ENCODE data around the gene RHEB. TPM values are rescaled to one million over a fixed set of nuclear protein-coding genes. Genes with fewer than 3 reads are reported as not detected.
"Not testable (repeated sequence)": the region's sequence is repeated elsewhere in the genome, so short reads cannot be mapped to it uniquely, and the experiment has no call there.

RHEB gene
- total and polyA plus RNA-seq, 8 donors = 28.6 to 65.9 (median 35.8) TPM

DNA sequence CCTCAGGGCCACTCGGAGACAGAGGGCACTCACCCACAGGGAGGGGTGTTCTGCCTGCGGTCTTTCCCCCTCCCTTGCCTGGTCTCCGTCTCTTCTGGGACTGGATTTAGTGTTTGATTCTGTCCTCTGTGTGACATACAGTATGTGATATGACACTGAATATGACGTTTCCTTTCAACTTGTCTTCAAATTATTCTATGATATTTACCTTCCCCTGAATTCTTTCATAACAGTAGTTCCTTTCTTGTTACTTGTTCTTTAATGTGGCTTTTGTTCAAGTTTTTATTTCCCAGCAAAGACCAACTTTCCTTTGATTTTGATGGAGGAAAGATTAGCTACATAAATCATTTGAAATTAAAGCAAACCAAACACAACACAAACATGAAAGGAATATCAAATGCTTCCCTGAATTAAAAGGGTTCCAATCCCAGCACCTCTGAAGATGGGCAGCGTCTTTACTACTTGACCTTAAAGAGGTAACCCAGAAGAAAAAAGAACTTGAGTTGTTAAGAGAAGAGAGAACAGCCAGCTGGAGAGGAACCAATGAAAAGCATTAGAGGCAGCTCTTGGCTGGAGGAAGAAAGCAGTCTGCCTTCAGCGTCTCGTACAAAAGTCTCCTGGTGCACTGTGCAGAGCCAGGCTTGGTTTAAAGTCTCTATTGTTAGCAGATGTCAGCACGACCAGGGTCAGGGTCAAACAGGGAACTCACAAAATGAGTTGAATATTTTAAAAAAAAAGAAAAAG is 18.3 kb upstream of the RHEB start:
- ATAC-seq (peak in 3 of 4 donors; percentile 35 to 52 (median 42)), FAIRE-seq (no peak), DNase-seq (no peak)
- no peaks in the 10 kb centered on the region for H3K27me3 ChIP-seq
- no peak overlapping the region for H3K27ac ChIP-seq
- intact Hi-C loops (cut with DNase I) = no loop called here
- WGBS, 2 donors = 32 to 35% methylated on average over 8 of the region's 8 CpGs
- H3K9me3 ChIP-seq = no peaks in the 10 kb centered on the region
- no peaks in the 10 kb centered on the region for H3K36me3 ChIP-seq
- H3K4me1 ChIP-seq = peaks cover 0 to 5% (median 0%) of the 10 kb centered on the region in 3 donors
- H3K4me3 ChIP-seq = no peak overlapping the region
- no peak for TF ChIP-seq CTCF (IDR thresholded peaks at IDR 0.05)

DNA sequence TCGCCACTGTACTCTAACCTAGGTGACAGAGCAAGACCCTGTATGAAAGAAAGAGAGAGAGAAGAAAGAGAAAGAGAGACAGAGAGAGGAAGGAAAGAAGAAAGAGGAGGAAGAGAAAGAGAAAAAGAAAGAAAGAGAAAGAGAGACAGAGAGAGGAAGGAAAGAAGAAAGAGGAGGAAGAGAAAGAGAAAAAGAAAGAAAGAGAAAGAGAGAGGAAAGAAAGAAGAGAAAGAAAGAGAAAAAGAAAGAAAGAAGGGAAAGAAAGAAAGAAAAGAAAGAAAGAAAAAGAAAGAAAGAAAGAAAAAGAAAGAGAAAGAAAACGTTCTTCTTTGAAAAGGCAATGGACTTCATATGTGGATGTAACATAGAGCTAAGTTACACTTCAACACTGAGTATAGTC is 16.5 kb upstream of the RHEB start:
- H3K9me3 ChIP-seq; DNase-seq; H3K4me3 ChIP-seq; intact Hi-C loops (cut with DNase I); H3K4me1 ChIP-seq; FAIRE-seq; H3K27me3 ChIP-seq; ATAC-seq; H3K36me3 ChIP-seq; H3K27ac ChIP-seq: not testable (repeated sequence)
- WGBS, 2 donors = 78 to 79% methylated on average over 2 of the region's 2 CpGs

DNA sequence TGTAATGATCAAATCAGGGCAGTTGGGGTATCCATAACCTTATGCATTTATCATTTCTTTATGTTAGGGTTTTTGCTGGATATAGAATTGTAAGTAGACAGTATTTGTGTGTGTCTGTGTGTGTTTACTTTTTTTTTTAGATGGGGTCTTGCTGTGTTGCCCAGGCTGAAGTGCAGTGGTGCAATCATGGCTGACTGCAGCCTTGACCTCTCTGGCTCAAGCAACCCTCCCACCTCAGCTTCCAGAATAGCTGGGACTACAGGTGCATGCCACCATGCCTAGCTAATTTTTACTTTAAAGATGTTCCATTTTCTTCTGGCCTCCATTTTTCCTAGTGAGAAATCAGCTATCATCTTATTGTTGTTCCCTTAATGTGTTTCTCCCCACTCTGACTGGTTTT is 10.1 kb upstream of the RHEB start:
- intact Hi-C loops (cut with DNase I) = no loop called here
- ATAC-seq (no peak), DNase-seq (no peak), FAIRE-seq (no peak)
- Histone ChIP-seq H3K9me3 (no peaks in the 10 kb centered on the region), H3K4me3 (no peak overlapping the region), H3K27me3 (no peaks in the 10 kb centered on the region), H3K4me1 (no peaks in the 10 kb centered on the region), H3K36me3 (no peaks in the 10 kb centered on the region), H3K27ac (no peak overlapping the region)
- TF ChIP-seq CTCF (IDR thresholded peaks at IDR 0.05) = no peak

DNA sequence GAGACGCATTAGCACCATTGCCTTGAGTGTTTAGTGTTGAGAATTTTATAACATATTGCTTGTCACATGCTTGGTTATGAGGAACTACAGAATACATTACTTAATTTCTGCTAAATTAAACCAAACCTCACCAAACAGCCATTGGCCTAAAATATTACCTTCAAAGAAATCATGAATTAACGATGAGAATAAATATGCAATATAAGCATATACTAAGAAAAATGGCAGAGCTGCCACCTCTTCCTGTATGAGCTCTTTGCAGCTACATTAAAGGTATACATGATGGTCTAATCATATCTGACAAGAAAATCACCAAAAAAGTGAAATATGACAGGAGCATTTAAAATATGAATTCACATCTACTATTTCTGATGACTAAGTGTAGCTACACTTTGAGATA is 5.2 kb upstream of the RHEB start:
- intact Hi-C loops (cut with DNase I) = no loop called here
- Histone ChIP-seq H3K4me3 (no peak overlapping the region), H3K4me1 (peaks cover 0 to 4% (median 0%) of the 10 kb centered on the region in 3 donors), H3K27ac (no peak overlapping the region), H3K36me3 (no peaks in the 10 kb centered on the region), H3K27me3 (no peaks in the 10 kb centered on the region), H3K9me3 (no peaks in the 10 kb centered on the region)
- FAIRE-seq (no peak), DNase-seq (no peak), ATAC-seq (no peak)
- WGBS, 2 donors = 75 to 91% methylated on average over 2 of the region's 2 CpGs
- TF ChIP-seq CTCF (IDR thresholded peaks at IDR 0.05) = no peak

DNA sequence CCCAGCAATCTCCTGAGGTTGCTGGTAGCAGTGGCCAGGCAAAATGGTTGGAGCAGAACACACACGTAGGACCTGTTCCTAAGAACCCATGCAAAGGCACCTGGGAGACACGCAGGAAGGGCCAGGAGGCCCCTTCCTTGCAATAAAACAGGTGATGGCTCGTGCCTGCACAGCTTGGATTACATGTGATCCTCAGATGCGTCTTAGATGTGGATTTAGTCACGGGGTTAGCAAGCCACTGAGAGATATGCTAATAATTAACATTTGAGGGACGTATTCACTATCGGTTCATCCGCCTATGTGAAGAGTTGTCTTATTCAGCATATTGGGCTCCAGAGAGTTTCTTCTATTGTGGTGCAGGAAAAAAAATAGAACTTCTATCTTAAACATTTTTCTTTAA is 4.6 kb upstream of the RHEB start:
- FAIRE-seq (no peak), DNase-seq (no peak), ATAC-seq (no peak)
- H3K27ac ChIP-seq = no peak overlapping the region
- H3K36me3 ChIP-seq = no peaks in the 10 kb centered on the region
- intact Hi-C loops (cut with DNase I) = no loop called here
- TF ChIP-seq CTCF (IDR thresholded peaks at IDR 0.05) = no peak
- WGBS, 2 donors = 82 to 87% methylated on average over 8 of the region's 8 CpGs
- no peaks in the 10 kb centered on the region for H3K9me3 ChIP-seq
- peaks cover 0 to 4% (median 0%) of the 10 kb centered on the region in 3 donors for H3K4me1 ChIP-seq
- H3K4me3 ChIP-seq = no peak overlapping the region
- no peaks in the 10 kb centered on the region for H3K27me3 ChIP-seq

Measured in pancreas (tissue), 10 donors.